GM19467 (cell line): ENCODE measurements around the gene SLC66A2.
"Not testable (repeated sequence)": the region's sequence is repeated elsewhere in the genome, so short reads cannot be mapped to it uniquely, and the experiment has no call there.

ENCODE experiments used
- ATAC-seq: cut with Tn5 transposase; IDR thresholded peaks from one replicate; pipeline ENCODE4 v1.9.1; 2021; ENCODE audit warnings: mild to moderate bottlenecking, moderate library complexity; ENCODE audit not compliant: unreplicated experiment

Gene SLC66A2

GRCh38 chr18:79951545-79952455 lies at the start of gene SLC66A2:
TSS of gene SLC66A2 (minus strand) at chr18:79951653. CDS start at chr18:79950926, 727 bp downstream.
- ATAC-seq: peak; percentile 86

GRCh38 chr18:80000877-80001276 lies 49.4 kb upstream of the SLC66A2 start:
- no peak for ATAC-seq

- ATAC-seq: not testable (repeated sequence)
These were observed 48.2 kb upstream of the SLC66A2 start for GRCh38 chr18:79999701-80000100.

GRCh38 chr18:79991494-79991893 lies 40.0 kb upstream of the SLC66A2 start:
- no peak for ATAC-seq

GRCh38 chr18:79989195-79989497 lies 37.7 kb upstream of the SLC66A2 start:
- no peak for ATAC-seq

- ATAC-seq: peak; percentile 96
These were observed 37.2 kb upstream of the SLC66A2 start, which contains the start of gene TXNL4A for GRCh38 chr18:79988451-79989194. TSS of gene TXNL4A (minus strand) at chr18:79988563. CDS start at chr18:79988392, 171 bp downstream.

- ATAC-seq: peak; percentile 55
These were observed 36.6 kb upstream of the SLC66A2 start for GRCh38 chr18:79988071-79988450.

- ATAC-seq: no peak
These were observed 36.1 kb upstream of the SLC66A2 start for GRCh38 chr18:79987566-79987965.

- no peak for ATAC-seq
These were observed 35.3 kb upstream of the SLC66A2 start for GRCh38 chr18:79986726-79987125.

- no peak for ATAC-seq
These were observed 33.7 kb upstream of the SLC66A2 start for GRCh38 chr18:79985172-79985571.

GRCh38 chr18:79983793-79984192 lies 32.3 kb upstream of the SLC66A2 start:
- ATAC-seq: no peak

GRCh38 chr18:79983253-79983652 lies 31.8 kb upstream of the SLC66A2 start:
- ATAC-seq: no peak

- no peak for ATAC-seq
These were observed 31.3 kb upstream of the SLC66A2 start for GRCh38 chr18:79982736-79983135.

- no peak for ATAC-seq
These were observed 29.1 kb upstream of the SLC66A2 start for GRCh38 chr18:79980585-79980984.

GRCh38 chr18:79979843-79980242 lies 28.4 kb upstream of the SLC66A2 start:
- ATAC-seq: no peak

GRCh38 chr18:79975985-79976680 lies 24.7 kb upstream of the SLC66A2 start:
- no peak for ATAC-seq

GRCh38 chr18:79975043-79975442 lies 23.6 kb upstream of the SLC66A2 start:
- no peak for ATAC-seq

GRCh38 chr18:79974025-79974654 lies 22.7 kb upstream of the SLC66A2 start:
- no peak for ATAC-seq

- no peak for ATAC-seq
These were observed 22.1 kb upstream of the SLC66A2 start for GRCh38 chr18:79973517-79973916.

- no peak for ATAC-seq
These were observed 21.3 kb upstream of the SLC66A2 start for GRCh38 chr18:79972720-79973119.

- no peak for ATAC-seq
These were observed 20.5 kb upstream of the SLC66A2 start for GRCh38 chr18:79971986-79972385.
